ENCODE data around the gene PLB1.

Gene PLB1, protein sequence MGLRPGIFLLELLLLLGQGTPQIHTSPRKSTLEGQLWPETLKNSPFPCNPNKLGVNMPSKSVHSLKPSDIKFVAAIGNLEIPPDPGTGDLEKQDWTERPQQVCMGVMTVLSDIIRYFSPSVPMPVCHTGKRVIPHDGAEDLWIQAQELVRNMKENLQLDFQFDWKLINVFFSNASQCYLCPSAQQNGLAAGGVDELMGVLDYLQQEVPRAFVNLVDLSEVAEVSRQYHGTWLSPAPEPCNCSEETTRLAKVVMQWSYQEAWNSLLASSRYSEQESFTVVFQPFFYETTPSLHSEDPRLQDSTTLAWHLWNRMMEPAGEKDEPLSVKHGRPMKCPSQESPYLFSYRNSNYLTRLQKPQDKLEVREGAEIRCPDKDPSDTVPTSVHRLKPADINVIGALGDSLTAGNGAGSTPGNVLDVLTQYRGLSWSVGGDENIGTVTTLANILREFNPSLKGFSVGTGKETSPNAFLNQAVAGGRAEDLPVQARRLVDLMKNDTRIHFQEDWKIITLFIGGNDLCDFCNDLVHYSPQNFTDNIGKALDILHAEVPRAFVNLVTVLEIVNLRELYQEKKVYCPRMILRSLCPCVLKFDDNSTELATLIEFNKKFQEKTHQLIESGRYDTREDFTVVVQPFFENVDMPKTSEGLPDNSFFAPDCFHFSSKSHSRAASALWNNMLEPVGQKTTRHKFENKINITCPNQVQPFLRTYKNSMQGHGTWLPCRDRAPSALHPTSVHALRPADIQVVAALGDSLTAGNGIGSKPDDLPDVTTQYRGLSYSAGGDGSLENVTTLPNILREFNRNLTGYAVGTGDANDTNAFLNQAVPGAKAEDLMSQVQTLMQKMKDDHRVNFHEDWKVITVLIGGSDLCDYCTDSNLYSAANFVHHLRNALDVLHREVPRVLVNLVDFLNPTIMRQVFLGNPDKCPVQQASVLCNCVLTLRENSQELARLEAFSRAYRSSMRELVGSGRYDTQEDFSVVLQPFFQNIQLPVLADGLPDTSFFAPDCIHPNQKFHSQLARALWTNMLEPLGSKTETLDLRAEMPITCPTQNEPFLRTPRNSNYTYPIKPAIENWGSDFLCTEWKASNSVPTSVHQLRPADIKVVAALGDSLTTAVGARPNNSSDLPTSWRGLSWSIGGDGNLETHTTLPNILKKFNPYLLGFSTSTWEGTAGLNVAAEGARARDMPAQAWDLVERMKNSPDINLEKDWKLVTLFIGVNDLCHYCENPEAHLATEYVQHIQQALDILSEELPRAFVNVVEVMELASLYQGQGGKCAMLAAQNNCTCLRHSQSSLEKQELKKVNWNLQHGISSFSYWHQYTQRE (N-terminal part only)

DNA sequence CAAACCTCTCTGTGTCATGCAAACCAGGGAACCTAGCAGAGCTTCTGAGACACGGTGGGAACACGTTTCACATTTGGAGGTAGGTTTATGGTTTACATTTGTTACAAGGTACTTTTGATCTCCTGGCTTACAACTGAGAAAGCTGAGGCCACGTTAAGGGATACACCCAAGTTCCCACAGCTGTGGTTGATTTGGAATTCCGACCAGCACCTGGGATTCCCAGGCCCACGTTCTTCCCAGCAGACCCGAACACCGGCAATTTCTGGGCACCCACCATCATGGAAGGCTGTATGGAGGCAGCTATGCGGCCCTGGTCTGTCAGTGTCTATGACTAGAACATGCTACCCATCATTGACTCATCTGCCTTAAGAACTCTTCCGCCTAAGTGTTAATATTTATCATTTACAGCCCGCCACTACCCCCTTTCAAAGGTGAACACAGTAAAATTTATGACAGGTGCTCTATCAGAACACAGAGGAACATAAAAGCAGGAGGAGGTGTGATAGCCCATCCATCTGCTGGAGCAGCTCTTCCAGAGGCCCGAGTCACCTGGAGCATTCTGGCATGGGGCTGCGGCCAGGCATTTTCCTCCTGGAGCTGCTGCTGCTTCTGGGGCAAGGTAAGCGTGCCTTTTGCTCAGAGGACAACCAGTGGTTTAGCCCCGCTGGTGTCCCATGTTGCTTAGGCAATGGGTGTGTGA, at the start of gene PLB1:
Gene PLB1, plus strand, starts transcription at position 510 of the 700 bp plus-strand sequence. Its CDS starts 55 bp downstream, at position 565.
- DNase-seq (ENCODE audit: low spot score), result no peak

DNA sequence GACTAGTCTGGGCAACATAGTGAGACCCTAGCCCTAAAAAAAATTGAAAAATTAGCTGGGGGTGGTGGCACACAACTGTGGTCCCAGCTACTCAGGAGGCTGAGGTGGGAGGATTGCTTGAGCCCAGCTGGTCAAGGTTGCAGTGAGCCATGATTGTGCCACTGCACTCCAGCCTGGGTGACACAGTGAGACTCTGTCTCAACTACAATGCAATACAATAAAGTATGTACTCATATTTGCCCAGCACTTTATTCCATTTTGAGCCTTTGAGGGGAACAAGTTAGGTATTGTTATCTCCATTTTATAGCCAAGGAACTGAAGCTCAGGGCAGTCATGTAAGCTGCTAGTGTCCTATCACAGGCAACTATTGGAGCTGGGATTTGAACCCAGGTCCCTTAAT, 49.3 kb upstream of the PLB1 start:
- DNase-seq (ENCODE audit: low spot score), result no peak

DNA sequence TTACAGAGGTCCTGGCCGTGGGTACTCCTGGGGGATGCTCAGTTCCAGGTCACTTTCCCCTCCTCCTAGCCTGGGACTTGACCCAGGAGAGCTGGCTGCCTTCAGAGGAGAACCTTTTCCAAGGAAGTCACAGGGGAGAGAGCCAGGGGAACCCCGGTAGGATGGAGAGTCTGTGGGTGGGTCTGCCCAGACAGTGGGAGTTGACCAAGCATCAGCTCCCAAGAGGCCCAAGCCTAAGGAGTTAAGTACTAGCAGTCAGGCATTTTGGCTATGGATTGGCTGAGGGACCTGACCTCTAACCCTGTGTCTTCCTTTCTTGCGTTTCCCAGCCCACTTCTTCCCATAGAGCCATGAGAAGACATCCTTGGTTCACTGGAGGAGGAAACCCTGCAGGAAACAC, 48.8 kb upstream of the PLB1 start:
- DNase-seq (ENCODE audit: low spot score), result no peak

DNA sequence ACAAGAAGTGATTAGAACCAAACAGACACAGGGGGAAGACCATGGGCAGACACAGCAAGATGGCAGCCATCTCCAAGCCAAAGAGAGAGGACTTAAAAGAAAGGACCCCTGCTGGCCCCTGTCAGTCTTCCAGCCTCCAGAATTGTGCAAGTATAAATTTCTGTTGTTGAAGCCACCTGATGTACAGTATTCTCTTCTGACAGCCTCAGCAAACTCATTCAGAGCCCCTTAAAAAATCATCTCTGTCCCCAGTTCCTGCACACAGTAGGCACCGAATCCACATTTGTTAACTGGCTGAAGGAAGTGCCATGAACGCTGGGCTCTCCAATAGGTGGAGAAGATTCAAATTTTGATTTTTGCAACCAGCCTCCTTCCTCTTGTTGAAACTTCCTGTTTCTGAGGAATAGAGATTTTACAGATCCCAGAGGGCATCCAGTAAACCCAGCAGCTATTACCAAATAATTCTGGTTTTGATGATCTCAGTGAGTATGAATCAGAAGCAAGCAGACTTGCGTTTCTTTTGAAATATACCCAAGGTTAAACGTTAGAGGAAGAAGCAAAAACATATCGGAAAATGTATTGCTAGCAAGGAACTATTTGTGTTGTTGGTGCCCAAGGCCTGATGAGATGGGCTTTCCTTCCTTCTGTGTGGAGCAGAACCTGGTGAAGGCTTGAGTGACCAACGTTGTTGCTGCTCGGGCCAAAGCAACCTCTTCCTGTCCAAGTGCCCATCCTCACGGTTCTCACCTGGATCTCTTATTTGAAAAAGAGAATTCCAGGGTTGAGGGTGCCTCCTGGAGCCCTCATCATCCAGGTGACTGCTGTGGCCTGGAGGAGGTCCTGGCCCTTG, 47.7 kb upstream of the PLB1 start:
- DNase-seq (ENCODE audit: low spot score), result no peak

DNA sequence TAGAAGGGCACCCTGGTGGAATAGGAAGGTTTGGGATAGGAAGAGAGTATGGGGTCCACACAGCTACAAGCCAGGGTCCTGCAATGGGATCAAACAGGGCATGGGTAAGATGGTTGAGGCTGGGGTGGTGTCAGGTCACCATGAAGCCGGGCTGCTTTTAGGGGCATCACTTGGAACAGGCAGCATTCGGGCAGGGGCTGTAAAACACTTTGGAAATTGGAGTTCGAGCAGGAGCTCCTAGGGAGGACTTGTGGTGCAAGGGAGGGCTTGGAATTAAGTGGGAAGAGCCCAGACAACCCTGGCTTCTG, 47.1 kb upstream of the PLB1 start:
- DNase-seq (ENCODE audit: low spot score), result no peak

DNA sequence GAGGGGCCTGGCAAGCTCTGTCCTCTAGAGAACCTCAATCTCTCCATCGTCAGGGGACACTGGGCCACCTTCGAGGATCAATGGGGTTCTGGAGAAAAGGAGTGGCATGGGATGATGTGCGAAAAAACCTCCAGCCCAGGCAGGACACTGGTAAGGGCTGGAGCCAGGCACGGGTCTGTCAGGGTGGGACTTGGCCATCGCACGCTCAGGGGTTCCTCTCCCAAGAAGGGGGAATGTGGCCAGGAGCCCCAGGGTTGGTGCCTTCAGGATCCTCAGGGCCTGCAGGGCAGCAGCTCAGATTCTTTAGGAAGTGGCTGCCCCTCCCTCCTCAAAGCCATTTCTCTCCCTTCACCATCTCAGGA, 46.8 kb upstream of the PLB1 start:
- no peak for DNase-seq (ENCODE audit: low spot score)

DNA sequence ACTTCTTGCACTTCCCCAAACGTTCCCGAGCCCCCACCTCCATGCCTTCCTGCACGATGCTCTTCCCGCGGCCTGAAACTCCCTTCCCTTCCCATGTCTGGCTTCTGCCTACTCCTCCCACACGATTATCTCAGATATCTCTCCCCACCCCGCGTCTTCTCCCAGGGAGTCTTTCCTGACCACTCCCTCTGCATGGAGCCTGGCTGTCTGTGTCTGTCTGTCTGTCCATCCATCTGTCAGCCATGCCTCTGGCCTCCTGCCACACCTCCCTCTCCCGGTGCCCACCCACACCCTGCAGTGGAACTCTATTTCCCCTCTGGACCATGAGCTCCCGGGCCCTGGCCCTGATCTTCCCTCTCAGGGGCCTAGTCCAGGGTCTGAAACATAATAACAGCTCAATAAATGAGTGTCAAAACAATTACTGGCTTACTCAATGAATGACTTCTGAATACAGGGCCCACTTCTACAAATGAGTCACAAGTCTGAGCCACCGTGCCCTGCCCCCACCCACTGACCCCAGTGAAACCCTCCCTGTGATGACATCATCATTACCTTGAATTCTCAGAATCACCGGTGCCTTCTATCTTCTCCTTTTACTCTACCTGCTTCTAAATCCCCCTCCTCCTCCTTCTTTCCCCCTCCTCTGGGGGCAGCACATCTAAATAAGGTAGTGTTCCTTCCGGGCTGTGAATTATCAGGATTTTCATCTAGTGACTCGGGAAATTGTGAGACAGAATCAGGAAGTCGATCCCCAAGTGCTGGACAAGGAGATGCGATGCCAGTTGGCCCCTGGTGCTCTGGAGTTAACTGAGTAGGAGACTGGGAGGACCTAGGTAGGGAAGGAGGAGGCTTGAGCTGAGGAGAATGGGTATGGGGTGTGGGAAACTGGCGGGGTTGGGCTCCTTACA, 46.1 kb upstream of the PLB1 start:
- no peak for DNase-seq (ENCODE audit: low spot score)

DNA sequence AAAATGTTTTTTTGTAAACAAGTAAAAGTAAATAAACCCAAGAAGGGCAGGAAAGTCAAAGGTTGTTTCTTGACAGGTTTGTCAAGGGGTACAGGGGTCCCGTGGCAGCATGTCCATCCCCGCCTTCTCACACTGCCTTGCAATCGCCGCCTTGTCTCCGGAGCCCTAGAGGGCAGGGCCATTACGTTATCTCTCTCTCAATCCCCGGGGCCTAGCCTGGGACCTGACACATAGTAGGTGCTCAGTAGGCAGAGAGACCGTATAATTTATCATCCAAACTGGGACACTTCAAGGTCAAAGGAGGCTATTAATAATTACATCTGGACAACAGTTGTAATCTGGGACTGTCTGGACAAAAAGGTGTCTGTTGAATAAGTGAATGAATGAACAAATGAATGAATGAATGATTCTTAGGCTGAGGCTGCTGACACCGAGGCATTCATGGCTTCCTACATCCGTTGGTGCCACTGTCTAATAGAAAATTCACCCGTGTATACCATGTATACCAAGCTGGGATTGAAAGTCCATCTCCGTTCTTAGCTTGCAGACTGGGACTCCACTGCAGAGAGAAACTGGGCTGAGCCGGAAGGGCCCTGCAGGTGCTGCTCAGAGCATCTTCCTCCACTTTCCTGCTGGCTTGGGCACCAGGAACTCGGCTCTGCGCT, 44.8 kb upstream of the PLB1 start:
- DNase-seq (ENCODE audit: low spot score), result no peak

DNA sequence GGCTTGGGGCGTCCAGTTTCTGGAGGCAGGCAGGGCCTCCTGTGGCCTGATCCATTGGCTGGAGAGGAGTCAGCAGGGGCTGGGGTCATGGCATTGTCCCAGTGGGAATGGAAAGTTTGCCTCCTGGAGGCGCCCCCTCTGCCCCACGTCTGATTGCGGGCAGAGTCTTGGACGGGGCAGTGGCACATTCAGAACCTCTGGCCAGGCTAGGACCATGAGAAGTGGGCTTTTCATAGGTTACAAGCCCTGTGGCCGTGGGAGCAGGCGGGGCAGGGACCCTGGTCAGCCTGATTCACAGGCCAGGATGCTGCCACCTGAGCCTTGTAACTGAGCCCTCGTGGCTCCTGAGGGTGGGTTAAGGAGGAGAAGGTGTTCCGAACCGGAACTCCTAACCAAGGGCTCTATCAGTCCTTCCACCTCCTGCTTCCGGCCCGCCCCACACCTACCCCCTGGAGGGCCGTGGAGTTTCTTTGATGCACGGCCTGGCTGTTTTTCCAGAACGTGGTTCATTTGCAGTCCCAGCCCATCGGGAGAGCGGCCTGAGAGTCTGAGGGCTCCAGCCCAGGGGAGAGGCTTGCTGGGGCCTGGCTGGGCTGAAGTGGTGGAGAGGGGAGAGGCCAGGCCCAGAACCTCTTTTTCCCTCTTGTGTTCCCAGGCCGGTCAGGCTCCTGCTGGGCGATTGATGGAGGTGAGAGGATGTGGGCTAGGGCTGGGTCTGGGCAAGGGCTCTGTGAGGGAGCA, 43.9 kb upstream of the PLB1 start:
- no peak for DNase-seq (ENCODE audit: low spot score)

DNA sequence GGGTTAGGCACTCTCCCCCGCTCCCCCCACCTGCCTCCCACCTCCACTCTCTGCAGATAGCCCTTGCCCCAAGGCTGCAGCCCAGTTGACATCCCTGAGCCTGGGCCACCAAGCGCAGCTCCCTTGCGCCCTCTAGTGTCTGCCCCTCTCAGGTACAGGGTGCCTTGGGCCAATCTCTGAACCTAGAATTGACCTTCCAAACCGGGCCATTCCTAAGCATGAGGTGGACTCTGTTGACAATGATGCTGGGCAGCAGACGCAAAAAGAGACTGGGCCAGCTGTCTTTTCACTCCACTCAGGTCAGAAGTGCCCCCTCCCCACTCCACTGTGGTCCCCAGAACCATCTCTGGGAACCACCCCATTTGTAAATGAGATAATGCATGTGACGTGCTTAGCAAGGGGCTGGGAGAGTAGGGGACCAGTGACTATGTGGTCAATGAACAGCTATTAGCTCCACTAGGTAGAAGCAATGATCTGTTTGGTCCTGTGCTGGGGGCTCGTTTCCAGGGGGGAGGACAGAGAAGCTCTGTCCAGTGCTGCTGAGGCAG, 43.3 kb upstream of the PLB1 start:
- peak; percentile 79 for DNase-seq (ENCODE audit: low spot score)

DNA sequence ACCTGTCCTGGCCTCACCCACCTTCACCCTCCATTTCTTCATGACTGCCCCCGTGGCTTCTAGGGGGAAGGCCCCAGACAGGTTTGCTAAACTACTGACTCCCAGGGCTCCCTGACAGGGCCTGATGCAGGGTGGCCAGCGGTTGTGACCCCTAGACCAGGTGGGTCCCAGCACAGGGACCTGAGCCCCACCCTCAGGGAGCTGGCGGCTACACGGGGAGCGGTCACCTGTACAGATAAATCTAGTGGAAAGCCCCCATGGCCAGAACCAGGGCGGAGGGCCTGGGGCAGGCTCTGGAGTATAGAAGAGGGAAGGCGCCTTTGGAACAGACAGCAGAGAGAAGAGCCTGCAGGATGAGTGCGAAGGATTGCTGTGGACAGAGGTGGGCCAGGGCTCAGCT, 42.5 kb upstream of the PLB1 start:
- no peak for DNase-seq (ENCODE audit: low spot score)

DNA sequence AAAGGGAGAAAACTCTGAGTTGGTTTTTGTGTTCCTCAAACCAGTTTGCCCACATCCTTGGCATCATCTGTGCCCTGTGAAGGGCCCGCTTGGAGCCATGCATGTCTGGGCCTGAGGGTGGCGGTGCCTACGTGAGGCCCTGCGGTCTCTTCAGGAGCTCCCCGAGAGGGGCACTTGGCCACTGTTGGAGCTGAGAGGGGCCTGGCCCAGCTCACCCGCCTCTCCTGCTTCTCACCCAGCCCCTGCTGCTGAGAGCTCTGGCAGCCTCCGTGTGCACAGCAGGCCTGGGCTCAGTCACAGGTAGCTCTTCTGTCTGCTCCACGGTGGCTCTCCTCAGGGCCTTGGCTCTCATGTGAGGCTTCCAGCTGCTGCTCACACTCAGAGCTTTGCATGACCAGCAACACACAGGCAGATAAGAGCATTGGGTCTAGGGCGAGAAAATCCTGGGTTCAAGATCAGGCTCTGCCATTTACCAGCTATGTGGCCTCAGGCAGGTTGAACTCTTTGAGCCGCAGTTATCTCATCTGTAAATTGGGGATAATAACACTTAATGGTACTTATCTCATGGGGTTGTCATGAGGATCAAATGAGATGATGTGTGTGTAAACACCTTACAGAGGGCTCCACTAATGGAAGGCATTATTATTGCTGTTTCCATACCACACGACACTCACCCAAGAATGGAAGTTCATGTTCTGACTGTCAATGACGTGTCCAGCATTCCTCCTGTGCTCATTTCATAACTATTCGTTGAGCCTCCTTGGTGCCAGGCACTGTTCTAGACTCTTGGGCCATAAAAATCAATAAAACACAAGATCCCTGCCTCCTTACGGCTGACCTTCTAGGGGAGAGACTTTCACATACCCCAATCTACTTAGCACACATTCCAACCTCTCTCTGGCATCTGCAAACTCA, 41.6 kb upstream of the PLB1 start:
- no peak for DNase-seq (ENCODE audit: low spot score)

DNA sequence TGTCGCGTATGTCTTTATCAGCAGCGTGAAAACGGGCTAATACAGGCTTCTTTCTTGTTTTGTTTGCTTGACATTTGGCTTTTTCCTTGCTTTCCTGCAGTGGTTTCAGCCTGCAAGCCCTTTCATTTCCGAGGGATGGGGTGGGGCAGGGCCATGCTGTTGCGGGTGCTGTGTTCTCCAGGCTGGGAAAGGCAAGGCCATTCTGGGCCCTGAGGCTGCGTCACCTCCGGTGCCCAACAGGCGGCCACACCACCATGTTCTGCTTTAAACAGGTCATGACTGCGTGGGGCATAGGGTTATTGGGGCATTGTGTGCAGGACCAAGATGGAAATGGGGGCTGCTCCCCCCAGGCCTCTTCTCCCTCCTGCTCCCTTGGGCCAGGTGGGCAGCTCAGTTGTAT, 38.6 kb upstream of the PLB1 start:
- peak; percentile 52 for DNase-seq (ENCODE audit: low spot score)

DNA sequence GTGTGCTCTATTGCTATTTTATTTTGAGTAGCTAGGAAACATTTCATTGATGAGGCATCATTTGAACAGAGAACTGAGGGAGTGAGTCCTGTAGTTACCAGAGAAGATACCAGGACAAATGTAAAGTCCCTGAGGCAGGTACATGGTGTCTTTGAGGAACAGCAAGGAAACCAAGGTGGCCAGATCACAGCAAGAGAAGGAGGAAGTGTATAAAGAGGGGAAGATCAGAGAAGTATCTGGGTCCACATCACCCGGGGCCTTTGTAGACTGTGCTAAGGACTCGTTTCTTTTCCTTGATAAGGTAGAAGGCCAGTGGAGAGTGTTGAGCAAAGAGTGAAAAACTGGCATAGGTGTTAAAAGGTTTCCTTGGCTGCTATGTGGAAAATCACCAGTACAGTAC, 34.8 kb upstream of the PLB1 start:
- no peak for DNase-seq (ENCODE audit: low spot score)

DNA sequence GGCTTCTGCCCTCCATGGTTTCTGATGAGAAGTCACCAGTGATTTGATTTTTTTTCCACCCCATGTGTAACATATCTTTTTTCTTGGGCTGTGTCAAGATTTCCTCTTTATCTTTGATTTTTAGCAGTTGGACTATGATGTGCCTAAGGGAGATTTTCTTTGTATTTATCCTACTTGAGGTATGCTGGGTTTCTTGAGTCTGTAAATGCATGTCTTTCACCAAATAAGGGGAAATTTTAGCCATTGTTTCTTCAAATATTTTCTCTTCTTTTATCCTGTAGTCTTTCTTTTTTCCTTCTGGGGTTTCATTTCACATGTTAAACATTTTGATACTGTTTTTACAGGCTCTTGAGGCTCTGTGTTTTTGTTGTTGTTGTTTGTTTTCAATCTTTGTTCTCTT, 33.7 kb upstream of the PLB1 start:
- DNase-seq (ENCODE audit: low spot score), result no peak

DNA sequence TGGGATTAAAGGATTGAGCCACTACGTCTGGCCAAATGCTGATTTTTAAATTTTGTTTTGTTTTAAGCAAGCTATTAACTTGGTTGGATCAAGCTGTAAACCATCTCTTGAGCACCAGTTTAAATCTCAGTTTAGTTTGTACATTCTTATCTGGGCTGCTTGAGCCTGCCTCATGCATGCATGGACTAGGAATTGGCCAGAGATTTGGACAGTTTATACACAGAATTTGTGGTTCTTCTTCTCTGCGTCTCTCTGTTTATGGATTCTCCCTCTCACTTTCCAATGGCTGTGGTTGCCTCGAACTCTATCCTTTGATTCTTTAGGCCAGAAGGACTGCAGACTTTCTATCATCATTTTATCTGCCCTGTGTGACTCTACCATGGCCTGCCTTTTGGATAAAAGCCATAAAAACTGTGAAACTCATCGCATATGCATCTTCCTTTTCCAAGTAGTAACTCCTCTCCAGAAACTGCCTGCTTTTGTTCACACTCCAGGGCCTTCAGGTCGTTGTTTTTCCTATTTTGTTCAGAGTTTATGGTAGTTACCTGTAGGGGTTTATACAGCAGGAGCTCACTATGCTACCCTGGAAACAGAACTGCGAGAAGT, 32.5 kb upstream of the PLB1 start:
- no peak for DNase-seq (ENCODE audit: low spot score)

DNA sequence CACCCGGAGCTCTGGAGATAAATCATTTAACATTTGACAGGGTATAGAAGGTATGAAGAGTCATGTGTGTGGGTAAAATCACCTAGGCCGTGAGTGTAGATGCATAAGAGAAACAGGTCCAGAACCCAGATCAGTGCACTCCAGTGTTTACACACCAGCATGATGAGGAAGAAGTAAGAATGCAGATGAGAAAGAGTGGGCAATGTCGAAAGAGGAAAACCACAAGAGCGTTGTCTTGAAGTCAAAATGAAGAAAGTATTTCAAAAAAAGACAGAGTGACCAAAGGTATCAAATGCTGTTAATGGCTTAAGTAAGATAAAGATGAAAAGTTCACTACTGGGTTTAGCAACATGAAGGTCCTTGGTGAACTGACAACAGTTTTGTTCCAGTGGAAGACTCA, 32.0 kb upstream of the PLB1 start:
- no peak for DNase-seq (ENCODE audit: low spot score)
